NT2/D1 (cell line): ENCODE measurements around the gene PCSK2.

Experiments used
- YY1 ChIP-seq: IDR thresholded peaks from 2 replicates; pipeline ENCODE4 v1.6.1; 2011; ENCODE audit not compliant: insufficient read length, insufficient read depth
- ZNF274 ChIP-seq: IDR thresholded peaks from 2 replicates; pipeline ENCODE4 v1.6.1; 2011; ENCODE audit warnings: mild to moderate bottlenecking, low read depth, low read length

DNA sequence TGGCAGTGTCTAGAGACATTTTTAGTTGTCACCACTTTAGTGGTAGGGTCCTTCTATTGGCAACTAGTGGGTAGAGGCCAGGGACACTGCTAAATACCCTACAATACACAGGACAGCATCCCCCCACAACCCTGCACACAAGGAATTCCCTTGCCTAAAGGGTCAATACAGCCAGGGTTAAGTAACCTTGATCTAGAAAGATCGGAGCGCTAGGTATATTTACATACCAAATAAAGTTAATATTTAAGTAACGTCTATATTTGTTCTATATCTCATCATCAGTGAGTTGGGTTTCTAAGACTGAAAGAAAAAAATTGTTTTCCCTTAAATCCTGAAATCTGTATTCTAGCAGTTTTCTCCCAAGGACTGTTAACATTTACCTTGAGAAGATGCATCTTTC is 288.2 kb downstream of the PCSK2 start:
- TF ChIP-seq ZNF274 (no peak), YY1 (no peak)
